H54 (cell line): ENCODE results near the gene LGALS8.

ENCODE experiments used
- DNase-seq: peaks from one replicate; pipeline ENCODE4 v3.0.0; 2011; ENCODE audit warnings: low spot score, mixed read lengths; ENCODE audit not compliant: insufficient read length
- FAIRE-seq: peaks from 3 replicates; lab custom pipeline; 2011; peaks lifted over from hg19 to GRCh38; lab: Jason Lieb, UNC
- POLR2A ChIP-seq: IDR thresholded peaks from 2 replicates; pipeline ENCODE4 v1.6.1; 2011; ENCODE audit warnings: low read depth, mild to moderate bottlenecking, low read length

LGALS8 gene

DNA sequence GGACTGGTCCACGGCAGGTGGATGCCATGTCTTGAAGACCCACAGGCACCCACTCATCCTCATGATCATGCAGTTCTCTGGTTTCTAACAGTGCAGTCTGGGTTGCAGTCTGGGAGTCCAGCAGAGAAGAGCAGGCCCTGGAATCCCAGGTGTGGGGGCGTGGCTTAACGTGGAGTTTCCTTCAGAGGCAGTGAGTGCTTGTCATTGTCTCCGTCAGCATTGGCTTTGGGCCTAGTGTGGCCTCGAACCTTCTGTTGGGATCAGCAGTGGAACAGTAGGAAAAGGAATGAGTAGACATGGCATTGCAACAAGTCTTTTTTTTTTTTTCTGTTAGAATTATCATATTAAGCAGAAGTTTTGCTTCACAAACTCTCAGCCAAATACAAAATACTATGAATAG lies 12.8 kb downstream of the LGALS8 start:
- no peak for DNase-seq
- no peak for FAIRE-seq
- no peak for TF ChIP-seq POLR2A

- FAIRE-seq (no peak), DNase-seq (no peak)
- no peak for TF ChIP-seq POLR2A
Measured at GRCh38 chr1:236540813-236541465, 17.2 kb downstream of the LGALS8 start.

GRCh38 chr1:236541710-236542109 lies 17.9 kb downstream of the LGALS8 start:
- DNase-seq (no peak), FAIRE-seq (no peak)
- TF ChIP-seq POLR2A: no peak

DNA sequence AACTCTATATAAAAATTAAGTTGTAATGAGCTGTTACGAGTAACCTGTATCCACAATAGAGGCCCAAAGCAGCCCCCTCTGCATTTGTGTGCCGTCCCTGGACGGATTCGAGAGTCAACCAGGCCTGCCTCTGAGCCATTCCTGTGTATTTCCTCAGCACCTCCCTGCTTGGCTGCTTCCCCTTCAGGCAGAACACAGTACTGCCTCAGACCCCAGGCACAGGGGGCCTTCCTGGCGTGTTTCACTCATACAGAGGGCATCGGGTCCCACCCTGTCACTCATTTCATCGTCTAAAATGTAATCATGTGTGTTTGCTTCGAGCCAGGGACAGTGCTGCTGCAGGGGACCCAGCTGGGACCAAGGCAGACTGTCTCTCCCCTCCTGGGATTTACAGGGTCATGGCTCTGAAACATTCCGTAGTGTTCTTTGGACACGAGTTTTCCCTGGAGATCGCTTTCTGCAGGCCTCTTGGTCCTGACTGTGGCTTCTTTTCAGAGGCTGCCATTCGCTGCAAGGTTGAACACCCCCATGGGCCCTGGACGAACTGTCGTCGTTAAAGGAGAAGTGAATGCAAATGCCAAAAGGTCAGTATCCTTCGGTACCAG lies 19.4 kb downstream of the LGALS8 start:
- TF ChIP-seq POLR2A: no peak
- no peak for DNase-seq
- no peak for FAIRE-seq

DNA sequence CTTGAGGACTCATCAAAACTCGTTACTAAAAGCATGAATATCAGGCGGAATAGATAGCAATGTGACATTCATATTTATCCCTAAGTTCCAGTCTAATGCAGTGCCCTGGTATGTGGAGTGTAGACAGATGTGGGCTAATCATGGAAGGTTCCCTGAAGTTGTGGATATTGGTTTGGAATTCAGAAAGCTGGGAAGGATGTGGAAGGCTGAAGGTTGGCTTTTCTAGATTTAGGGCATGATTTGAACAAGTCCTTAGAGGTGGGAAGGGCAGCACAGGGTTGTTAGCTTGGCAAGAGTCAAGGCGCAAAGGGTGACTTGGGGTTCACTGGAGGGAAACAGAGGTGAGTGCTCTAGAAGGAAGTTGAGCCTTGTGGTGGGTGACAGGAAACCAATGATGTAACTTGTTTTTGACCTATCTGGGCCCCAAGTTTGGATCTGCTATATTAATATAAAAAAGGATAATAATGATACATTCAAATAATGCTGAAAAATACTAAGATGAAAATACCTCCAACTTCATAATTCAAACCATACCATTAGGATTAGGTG lies 21.9 kb downstream of the LGALS8 start:
- FAIRE-seq: no peak
- DNase-seq: no peak
- TF ChIP-seq POLR2A: no peak

DNA sequence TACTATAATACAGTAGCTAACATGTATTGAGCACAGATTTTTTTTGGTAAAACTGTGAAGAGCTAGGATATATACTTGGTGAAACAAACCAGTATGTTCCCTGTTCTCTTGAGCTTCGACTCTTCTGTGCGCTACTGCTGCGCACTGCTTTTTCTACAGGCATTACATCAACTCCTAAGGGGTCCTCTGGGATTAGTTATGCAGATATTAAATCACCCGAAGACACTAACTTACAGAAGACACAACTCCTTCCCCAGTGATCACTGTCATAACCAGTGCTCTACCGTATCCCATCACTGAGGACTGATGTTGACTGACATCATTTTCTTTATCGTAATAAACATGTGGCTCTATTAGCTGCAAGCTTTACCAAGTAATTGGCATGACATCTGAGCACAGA lies 24.7 kb downstream of the LGALS8 start:
- no peak for DNase-seq
- TF ChIP-seq POLR2A: no peak
- FAIRE-seq: no peak

- DNase-seq (no peak), FAIRE-seq (no peak)
- no peak for TF ChIP-seq POLR2A
Measured at GRCh38 chr1:236550961-236551851, 27.4 kb downstream of the LGALS8 start.

- DNase-seq (no peak), FAIRE-seq (no peak)
- no peak for TF ChIP-seq POLR2A
Measured at GRCh38 chr1:236552096-236552495, 28.3 kb downstream of the LGALS8 start.

GRCh38 chr1:236552901-236553300 lies 29.1 kb downstream of the LGALS8 start:
- FAIRE-seq (no peak), DNase-seq (no peak)
- TF ChIP-seq POLR2A: no peak

GRCh38 chr1:236553370-236553769 lies 29.6 kb downstream of the LGALS8 start:
- DNase-seq (no peak), FAIRE-seq (no peak)
- no peak for TF ChIP-seq POLR2A

- no peak for DNase-seq
- TF ChIP-seq POLR2A: no peak
- no peak for FAIRE-seq
Measured at GRCh38 chr1:236556606-236557005, 32.8 kb downstream of the LGALS8 start.

GRCh38 chr1:236558081-236558480 lies 34.3 kb downstream of the LGALS8 start:
- TF ChIP-seq POLR2A: no peak
- no peak for FAIRE-seq

DNA sequence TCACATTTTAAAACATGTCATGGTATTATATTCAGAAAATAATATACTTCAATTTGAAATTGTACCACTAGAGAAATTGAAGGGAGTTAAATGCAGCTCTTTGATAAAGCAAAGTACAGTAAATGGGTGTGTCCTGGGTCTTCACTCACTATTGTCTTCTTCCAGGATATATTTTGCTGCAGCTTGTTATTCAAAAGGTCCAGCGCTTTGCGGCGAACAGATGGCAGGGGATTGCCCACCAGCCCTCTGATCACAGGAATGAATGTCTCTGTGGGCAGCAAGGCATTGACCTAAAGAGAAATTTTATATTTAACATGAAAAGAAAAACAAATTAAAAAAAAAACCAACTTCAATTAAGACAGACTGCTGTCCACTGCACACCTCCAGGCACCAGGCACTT lies 35.1 kb downstream of the LGALS8 start:
- FAIRE-seq (no peak), DNase-seq (no peak)
- no peak for TF ChIP-seq POLR2A

More at GRCh38 chr1:236558081-236558480, 34.3 kb downstream of the LGALS8 start:
- DNase-seq: no peak

DNA sequence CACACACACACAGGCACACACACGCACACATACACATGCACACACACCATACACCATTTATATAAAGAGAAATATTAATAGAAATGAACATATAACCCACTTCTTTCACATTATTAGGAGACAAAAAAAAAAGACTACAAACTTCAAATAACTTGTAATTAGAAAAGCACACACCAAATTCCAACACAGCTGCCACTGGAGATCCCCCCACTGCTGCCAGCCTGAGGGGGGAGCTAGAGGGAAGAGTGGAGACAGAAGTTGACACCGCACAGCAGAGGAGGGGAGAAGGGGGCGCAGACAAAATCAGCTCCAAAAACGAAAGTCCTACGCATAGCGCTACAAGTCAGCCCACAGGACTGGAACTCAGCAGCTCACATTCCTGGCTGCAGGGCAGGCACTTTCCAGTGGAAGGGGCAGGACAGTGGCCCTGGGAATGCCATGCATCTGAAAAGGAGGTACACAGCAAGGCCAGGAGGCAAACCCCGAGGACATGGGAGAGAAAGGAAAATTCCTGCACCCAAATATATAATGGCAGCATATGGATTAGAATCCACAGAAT lies 36.5 kb downstream of the LGALS8 start:
- DNase-seq (no peak), FAIRE-seq (no peak)
- no peak for TF ChIP-seq POLR2A
